Suppressor macrophage treated with lipopolysaccharide for 4 hours (primary cell): ENCODE measurements around the gene SORCS2.

Source experiments
- DNase-seq: peaks from one replicate; pipeline ENCODE4 v3.0.0-alpha.2; 2020

The SORCS2 gene

GRCh38 chr4:7342223-7343080, 150.1 kb downstream of the SORCS2 start:
- DNase-seq, result no peak

GRCh38 chr4:7343081-7343655, 150.8 kb downstream of the SORCS2 start:
- no peak for DNase-seq

- no peak for DNase-seq
These were observed 151.6 kb downstream of the SORCS2 start for GRCh38 chr4:7343950-7344349.

DNA sequence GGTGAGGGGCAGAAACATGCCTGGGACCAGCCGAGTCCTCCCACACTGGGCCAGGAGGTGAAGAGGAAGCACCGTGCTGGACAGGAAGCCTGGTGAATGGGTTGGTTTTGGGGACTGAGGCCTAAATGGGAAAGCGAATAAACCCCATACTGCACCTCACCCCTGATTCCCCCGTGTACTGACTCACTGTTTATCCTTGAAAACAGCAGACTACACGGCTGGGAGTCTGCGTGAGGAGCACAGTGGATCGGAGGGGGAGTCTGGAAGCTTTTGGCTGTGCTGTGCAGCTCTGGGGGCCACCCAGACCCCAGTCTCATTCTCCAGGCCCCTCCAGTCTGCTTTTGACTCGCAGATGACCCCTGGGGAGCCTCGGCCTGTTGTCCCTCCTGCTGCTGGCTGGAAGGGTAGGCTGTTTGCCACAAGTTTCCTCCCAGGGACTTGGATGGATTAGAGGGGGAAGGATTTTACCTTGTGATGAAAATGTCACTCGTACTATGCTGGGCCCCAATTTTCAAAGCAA, 152.4 kb downstream of the SORCS2 start:
- no peak for DNase-seq

DNA sequence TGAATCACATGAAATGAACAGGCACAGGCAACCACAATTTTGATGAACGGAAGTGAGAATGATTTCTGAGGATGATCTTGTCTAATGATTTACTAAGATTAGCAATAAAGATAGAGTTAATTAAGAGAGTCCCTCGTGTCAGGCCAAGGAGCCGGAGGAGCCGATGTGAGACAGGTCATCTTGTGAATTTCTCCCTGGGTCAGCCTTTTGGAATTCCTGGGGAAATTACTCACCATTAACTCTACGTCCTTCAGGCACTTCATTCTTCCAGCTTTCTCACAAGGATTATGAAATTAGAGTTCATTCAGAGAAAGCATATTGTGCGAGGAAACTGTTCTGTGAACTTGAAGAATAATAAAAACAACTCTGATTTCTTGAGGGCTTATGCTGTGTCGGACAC, 155.6 kb downstream of the SORCS2 start:
- no peak for DNase-seq

- peak; percentile 12 for DNase-seq
These were observed 156.9 kb downstream of the SORCS2 start for GRCh38 chr4:7348946-7349900.

DNA sequence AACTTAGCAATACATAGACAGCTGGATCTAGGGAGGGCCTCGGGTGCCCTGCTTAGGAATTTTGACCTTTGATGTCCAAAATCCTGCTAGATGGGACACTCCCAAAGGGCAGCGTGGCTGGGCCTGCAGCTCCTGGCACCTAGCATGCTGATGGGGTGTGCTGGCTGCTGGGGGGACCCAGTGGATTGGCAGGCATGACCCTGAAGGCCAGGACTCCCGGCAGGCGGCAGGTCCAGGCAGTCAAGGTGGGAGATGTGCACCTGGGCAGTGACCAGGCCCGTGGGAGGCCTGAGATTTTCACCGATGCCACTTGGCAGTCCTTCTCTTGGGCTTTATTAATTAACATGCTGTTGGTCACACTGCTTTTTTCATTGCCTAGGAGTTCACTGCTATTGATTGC, 158.1 kb downstream of the SORCS2 start:
- DNase-seq, result no peak

DNA sequence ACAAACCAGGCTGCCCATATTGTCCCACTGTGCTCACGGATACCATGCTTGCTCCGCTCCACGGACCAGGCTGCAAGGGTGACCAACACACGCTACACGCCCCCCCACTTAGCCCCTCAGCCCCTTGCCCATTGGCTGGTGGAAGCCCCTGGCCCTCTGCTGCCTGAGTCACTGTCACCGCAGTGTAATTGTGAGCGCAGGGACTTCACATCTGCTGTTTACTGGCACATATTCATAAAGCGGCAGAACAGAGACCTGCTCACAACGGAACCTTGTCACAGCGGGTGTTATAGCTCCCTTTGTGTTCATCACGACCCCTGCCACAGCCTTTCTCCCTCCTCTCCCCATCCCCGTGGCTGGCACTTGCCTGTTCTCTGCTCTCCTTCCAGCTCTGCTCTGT, 158.7 kb downstream of the SORCS2 start:
- DNase-seq, result no peak

- DNase-seq, result no peak
These were observed 160.1 kb downstream of the SORCS2 start for GRCh38 chr4:7352486-7352885.

DNA sequence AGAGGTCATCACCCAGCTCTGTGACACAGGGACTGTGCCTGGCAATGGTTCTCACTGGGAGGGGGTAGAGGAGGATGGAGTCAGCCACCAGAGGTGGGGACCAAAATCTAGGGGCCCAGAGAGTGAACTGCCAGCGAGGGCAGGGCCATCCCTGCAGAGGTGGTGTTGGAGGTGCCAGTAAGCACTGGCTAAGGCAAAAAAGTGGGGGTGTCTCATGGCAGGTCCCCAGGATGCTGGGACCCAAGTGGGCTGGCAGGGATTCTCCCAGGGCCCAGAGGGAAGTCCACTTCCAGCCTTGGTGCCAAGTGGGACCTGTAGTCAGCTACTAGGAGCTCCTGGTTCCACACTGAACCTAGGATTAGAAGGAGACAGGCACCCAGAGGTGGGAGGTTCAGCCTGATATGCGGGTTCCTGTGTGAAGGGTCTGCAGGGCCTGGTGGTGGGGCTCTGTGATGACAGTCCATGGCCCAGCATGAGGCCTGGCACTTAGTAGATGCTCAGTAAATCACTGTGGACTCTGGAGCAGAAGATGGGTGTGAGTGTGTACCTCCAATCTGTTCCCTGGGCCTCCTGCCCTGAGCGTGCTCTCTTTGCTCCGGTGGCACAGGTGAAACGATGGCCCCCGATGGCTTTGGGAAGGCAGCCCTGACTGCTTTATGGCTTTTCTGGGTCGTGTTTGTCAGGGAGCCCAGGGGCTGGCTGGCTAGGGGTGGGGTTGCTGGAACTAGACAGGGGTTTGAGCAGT, 160.9 kb downstream of the SORCS2 start:
- DNase-seq, result no peak

- DNase-seq, result no peak
These were observed 161.7 kb downstream of the SORCS2 start for GRCh38 chr4:7353846-7354610.

GRCh38 chr4:7354927-7355326, 162.6 kb downstream of the SORCS2 start:
- no peak for DNase-seq

DNA sequence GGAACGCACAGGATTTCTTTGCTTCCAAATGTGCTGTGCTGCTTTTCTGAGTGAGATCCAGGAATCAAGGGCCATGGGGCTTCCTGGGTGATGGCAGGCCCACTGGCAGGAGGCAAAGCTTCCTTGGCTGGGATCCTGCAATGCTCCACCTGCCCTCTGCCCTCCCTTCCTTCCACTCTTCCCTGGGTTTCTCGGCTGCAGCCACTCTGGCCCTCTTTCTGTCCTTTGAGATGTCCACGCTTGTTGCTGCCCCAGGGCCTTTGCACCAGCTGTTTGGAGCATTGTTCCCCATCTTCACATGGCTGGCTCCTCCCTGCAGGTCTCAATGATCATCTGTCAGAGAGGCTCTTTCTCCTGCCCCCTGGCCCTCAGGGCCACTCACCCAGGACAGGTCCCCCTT, 163.5 kb downstream of the SORCS2 start:
- DNase-seq, result no peak

- DNase-seq, result no peak
These were observed 164.5 kb downstream of the SORCS2 start for GRCh38 chr4:7356667-7357310.

DNA sequence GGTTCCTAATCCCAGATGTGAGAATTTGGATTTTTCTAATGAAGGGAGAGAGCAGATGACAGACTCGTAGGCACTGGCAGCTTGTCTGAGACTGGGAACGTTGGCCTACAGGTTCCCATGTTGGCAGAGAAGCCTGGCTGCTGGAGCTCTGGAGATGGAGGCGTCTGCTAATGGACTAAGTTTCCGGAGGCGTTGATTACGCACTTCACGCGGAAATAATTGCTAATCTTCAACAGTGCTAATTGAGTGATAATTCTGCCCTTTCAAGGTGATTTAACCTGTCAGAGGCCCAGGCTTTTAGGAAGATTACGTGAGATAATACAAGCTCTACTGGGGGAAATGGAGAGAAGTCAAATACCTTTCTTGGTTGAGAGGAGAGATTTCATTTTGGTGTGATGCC, 165.0 kb downstream of the SORCS2 start:
- DNase-seq, result no peak

DNA sequence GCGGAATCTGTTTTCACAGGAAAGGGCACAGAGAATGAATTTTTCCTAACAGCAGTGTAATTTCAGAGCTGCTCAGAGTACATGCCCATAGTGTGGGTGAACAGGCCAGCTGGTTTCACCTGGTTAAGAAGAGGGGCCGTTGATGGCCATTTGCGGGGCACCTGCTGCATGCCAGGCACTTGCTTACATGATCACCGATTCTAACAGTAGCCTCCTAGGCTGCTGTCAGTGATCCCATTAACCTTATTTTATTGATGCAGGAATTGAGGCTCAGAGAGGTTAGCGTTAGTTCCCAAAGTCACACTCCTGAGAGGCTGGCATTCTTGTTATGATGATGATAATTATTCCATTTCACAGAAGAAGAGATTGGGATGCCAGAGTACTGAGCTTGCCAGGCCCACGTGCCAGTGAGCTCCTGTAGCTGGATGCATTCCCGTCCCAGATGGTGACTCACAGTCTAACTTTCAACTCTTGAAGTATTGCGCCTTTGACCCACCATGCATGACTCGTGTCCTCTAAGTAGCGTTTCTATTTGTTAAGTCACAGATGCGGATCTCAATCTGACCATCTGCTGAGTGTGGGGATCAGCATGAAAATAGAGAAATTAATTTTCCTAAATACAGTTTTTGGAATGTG, 165.9 kb downstream of the SORCS2 start:
- no peak for DNase-seq

DNA sequence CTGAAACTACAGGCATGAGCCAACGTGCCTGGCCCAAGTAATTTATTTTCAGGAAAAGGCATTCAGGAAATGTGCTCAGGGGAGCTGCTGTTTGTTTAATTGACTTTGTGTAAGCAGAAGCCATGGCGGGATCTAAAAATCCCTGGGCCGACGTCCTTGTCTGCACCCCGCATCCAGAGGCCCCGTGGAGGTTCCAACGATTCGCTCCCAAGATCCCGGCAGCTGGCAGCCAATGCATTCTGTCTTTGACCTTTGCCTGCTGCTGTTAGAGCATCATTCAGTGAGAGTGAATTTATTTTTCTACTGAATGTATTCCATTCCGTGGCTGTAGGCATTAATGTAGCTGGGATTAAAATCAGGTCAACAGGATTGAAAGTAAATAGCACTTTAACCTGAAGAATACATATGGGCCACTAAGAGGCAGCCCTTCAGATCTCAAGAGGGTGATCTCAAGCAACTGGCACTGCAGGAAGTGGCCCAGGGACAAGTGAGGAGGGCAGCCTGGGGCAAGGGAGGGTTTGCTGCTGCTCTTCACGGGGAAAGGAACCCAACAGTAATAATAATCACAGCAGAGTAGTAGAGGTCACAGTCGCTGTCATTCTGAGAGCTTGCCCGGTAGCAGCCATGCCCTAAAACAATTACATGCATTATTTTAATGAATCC, 167.2 kb downstream of the SORCS2 start:
- no peak for DNase-seq

- DNase-seq, result no peak
These were observed 168.5 kb downstream of the SORCS2 start for GRCh38 chr4:7360806-7361205.

DNA sequence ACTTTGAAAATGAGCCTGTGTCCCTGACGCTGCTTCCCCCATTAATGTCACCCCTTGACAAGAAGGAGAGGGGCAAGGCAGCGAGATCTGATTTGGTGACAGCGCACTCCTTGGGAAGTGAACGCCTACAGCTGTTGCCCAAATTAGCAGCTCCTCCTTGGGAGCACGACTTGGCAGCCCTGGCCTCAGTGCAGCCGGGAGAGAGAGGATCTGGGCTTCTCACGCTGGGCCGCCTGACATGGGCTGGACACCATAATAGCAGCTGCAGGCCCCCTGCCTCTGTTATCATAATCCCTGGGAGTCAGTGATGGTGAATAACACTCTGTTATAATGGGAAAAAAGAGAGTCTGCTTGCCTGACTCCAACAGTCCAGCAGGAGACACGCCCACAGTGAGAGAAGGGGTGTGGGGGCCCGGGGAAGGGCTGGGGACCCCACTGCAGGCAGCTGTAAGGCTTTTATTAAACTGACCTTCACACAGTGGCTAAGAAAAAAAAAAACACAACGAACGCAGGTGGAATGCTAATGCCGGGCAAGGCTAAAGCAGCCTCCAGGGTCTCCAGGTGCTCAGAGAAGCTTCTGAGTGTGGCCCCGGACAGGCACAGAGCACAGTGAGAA, 169.1 kb downstream of the SORCS2 start:
- DNase-seq, result no peak

DNA sequence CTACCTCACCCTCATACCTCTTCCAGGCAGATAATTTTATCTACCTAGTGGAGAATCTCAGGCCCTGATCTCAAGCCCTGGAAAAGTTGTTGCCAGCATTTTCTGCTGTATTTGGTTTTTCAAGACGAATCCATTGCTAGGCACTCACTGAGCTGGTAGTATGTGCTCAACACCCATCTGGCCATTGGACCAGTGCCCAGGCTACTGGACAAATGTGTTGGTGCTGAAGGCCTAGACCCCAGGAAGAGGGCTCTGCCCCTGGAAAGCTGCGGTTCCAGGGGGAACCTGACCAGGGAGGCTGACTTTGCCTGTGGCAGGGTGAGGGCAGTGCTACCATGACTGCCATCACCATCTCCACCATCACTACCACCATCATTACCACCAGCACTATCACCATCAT, 170.0 kb downstream of the SORCS2 start:
- no peak for DNase-seq
